ENCODE data around the gene BABAM2. TPM values are rescaled to one million over a fixed set of nuclear protein-coding genes. Genes with fewer than 3 reads are reported as not detected.
"Not testable (repeated sequence)": the region's sequence is repeated elsewhere in the genome, so short reads cannot be mapped to it uniquely, and the experiment has no call there.

Gene BABAM2
- total RNA-seq, 2 experiments from 2014 or later: 41.8 to 47.2 TPM

GRCh38 chr2:28101892-28102291 is 211.4 kb downstream of the BABAM2 start:
- H3K4me1 Mint-ChIP-seq (ENCODE audit: low read depth): no peaks in the 10 kb centered on the region
- H3K27ac Mint-ChIP-seq: no peak overlapping the region
- H3K4me3 Mint-ChIP-seq: no peak overlapping the region
- H3K27me3 Mint-ChIP-seq (ENCODE audit: low read depth): no peaks in the 10 kb centered on the region
- CTCF ChIA-PET: no interaction called here
- DNase-seq: no peak
- no peaks in the 10 kb centered on the region for H3K36me3 Mint-ChIP-seq (ENCODE audit: low read depth)
- intact Hi-C loops (cut with micrococcal nuclease): no loop called here
- H3K9me3 Mint-ChIP-seq: no peaks in the 10 kb centered on the region

- H3K4me1 Mint-ChIP-seq (ENCODE audit: low read depth): no peaks in the 10 kb centered on the region
- no peak overlapping the region for H3K27ac Mint-ChIP-seq
- H3K4me3 Mint-ChIP-seq: no peak overlapping the region
- no peak for DNase-seq
- H3K36me3 Mint-ChIP-seq (ENCODE audit: low read depth): no peaks in the 10 kb centered on the region
- intact Hi-C loops (cut with micrococcal nuclease): no loop called here
- CTCF ChIA-PET: no interaction called here
- H3K9me3 Mint-ChIP-seq: no peaks in the 10 kb centered on the region
- no peaks in the 10 kb centered on the region for H3K27me3 Mint-ChIP-seq (ENCODE audit: low read depth)
Measured at GRCh38 chr2:28102455-28102874, 211.9 kb downstream of the BABAM2 start.

- no peaks in the 10 kb centered on the region for H3K9me3 Mint-ChIP-seq
- H3K27ac Mint-ChIP-seq: no peak overlapping the region
- intact Hi-C loops (cut with micrococcal nuclease): no loop called here
- H3K4me3 Mint-ChIP-seq: no peak overlapping the region
- no peaks in the 10 kb centered on the region for H3K4me1 Mint-ChIP-seq (ENCODE audit: low read depth)
- H3K36me3 Mint-ChIP-seq (ENCODE audit: low read depth): no peaks in the 10 kb centered on the region
- CTCF ChIA-PET: no interaction called here
- no peak for DNase-seq
- H3K27me3 Mint-ChIP-seq (ENCODE audit: low read depth): no peaks in the 10 kb centered on the region
Measured at GRCh38 chr2:28103611-28104010, 213.1 kb downstream of the BABAM2 start.

DNA sequence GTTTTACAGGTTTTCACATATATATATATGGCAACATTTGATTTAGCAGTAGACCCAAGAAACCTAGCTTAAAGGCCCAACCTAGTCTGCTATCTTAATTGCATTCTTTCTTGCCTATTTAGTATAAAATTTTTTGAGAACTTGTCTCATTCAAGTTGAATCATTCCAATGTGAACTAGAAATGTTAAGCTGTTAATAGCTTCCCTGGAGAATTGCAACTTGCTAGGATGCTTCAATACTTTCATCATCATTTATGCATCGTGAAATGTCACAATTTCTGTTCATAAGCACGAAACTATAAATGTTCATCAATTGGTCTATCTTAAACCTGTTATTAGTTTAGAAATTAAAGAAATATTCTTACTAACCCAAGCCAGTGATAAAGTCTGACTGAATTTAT is 217.6 kb downstream of the BABAM2 start:
- intact Hi-C loops (cut with micrococcal nuclease): no loop called here
- DNase-seq: no peak
- Mint-ChIP-seq H3K9me3 (no peaks in the 10 kb centered on the region), H3K27me3 (ENCODE audit: low read depth) (no peaks in the 10 kb centered on the region), H3K4me1 (ENCODE audit: low read depth) (no peaks in the 10 kb centered on the region), H3K36me3 (ENCODE audit: low read depth) (no peaks in the 10 kb centered on the region), H3K27ac (no peak overlapping the region), H3K4me3 (no peak overlapping the region)
- CTCF ChIA-PET: no interaction called here

GRCh38 chr2:28113771-28114170 is 223.2 kb downstream of the BABAM2 start:
- H3K36me3 Mint-ChIP-seq (ENCODE audit: low read depth); DNase-seq; H3K9me3 Mint-ChIP-seq; H3K27me3 Mint-ChIP-seq (ENCODE audit: low read depth); H3K4me1 Mint-ChIP-seq (ENCODE audit: low read depth); H3K27ac Mint-ChIP-seq; intact Hi-C loops (cut with micrococcal nuclease); CTCF ChIA-PET; H3K4me3 Mint-ChIP-seq: not testable (repeated sequence)

DNA sequence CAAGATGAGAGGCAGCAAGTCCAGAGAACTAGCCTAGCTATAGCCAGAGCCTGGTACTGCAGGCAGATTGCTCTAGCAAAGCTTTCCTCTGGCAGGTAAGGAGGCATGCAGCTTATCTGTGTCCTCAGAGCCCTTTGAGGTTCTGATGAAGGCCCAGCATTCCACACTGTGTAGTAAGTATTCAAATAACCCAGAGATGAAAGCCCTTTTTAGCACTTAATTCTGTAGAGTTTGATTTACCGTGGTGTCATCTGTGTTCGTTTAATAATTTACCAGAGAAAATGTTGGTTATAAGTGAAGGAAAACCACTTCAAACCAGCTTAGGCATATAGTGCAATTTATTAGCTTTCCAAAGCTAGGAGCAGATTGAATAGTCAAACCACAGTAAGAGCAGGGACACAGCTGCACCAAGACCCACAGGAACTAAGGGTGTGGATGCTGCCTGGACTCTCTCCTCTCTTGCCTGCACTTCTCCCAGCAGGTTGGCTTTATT is 226.6 kb downstream of the BABAM2 start:
- Mint-ChIP-seq H3K27me3 (ENCODE audit: low read depth) (no peaks in the 10 kb centered on the region), H3K4me1 (ENCODE audit: low read depth) (no peaks in the 10 kb centered on the region), H3K9me3 (no peaks in the 10 kb centered on the region), H3K4me3 (no peak overlapping the region), H3K27ac (no peak overlapping the region), H3K36me3 (ENCODE audit: low read depth) (peaks cover 2% of the 10 kb centered on the region)
- DNase-seq: no peak
- CTCF ChIA-PET: no interaction called here
- intact Hi-C loops (cut with micrococcal nuclease): no loop called here

DNA sequence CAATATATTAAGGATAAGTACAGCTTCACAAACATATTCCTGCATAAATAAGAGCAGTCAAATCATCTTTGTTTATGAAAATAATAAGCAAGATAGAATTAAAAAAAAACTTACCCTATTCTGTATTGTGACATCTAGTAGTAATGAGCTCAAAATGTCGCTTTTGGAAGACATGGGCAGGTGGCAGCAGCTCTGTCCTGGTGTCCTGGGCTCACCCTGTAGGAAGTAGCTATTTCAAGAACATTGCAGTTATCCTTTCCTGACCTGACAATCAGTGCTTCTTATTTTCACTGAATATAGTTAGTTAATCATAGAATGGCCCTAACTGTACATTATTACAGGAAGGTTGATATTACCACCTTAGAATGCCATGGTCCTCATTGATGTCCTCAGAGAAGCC is 229.1 kb downstream of the BABAM2 start:
- no peak overlapping the region for H3K27ac Mint-ChIP-seq
- DNase-seq: no peak
- H3K4me1 Mint-ChIP-seq (ENCODE audit: low read depth): no peaks in the 10 kb centered on the region
- intact Hi-C loops (cut with micrococcal nuclease): no loop called here
- CTCF ChIA-PET: interaction anchor here (0.6 to 0.7 kb wide), 2 partner anchors 454 to 1496 kb away, joined by 3 read pairs; no protein-coding TSS in a partner anchor
- no peaks in the 10 kb centered on the region for H3K9me3 Mint-ChIP-seq
- no peaks in the 10 kb centered on the region for H3K27me3 Mint-ChIP-seq (ENCODE audit: low read depth)
- no peak overlapping the region for H3K4me3 Mint-ChIP-seq
- H3K36me3 Mint-ChIP-seq (ENCODE audit: low read depth): peaks cover 2% of the 10 kb centered on the region

- DNase-seq: no peak
- peaks cover 2% of the 10 kb centered on the region for H3K9me3 Mint-ChIP-seq
- H3K36me3 Mint-ChIP-seq (ENCODE audit: low read depth): peaks cover 5% of the 10 kb centered on the region
- no peaks in the 10 kb centered on the region for H3K27me3 Mint-ChIP-seq (ENCODE audit: low read depth)
- H3K27ac Mint-ChIP-seq: no peak overlapping the region
- H3K4me1 Mint-ChIP-seq (ENCODE audit: low read depth): no peaks in the 10 kb centered on the region
- intact Hi-C loops (cut with micrococcal nuclease): no loop called here
- no peak overlapping the region for H3K4me3 Mint-ChIP-seq
- CTCF ChIA-PET: interaction anchor here (0.6 kb wide), 1 partner anchor 32 kb away, joined by 5 read pairs; no protein-coding TSS in a partner anchor
Measured at GRCh38 chr2:28128281-28128950, 237.9 kb downstream of the BABAM2 start.

DNA sequence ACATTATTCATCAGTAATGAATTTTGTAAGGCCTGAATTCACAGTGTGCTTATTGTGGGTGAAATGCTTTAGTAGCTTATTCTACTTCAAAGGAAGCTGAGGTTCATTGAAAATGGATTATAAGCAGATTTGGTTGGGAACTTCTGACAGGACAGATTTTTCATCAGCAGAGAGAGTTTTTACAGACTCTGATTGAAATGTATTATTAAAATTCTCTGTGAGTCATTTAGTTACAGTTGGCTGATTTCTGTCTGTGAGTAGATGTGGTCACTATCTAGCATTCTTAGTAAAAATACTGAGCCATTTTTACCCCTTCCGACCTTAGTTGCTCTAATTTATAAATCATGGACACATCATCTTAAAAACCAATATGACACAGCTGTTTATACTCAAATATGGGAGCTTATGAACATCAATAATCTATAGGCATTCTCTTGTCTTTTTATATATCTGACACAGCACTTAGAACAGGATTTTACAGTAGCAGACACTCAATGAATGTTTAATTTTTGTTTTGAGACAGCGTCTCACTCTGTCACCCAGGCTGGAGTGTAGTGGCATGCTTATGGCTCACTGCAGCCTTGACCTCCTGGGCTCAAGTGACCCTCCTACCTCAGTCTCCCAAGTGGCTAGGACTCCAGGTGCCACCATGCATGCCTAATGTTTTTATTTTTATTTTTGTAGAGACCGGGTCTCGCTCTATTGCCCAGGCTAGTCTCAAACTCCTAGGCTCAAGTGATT is 239.6 kb downstream of the BABAM2 start:
- Mint-ChIP-seq H3K36me3 (ENCODE audit: low read depth) (peaks cover 5% of the 10 kb centered on the region), H3K27ac (no peak overlapping the region), H3K27me3 (ENCODE audit: low read depth) (no peaks in the 10 kb centered on the region), H3K4me1 (ENCODE audit: low read depth) (peaks cover 10% of the 10 kb centered on the region), H3K9me3 (peaks cover 2% of the 10 kb centered on the region), H3K4me3 (no peak overlapping the region)
- CTCF ChIA-PET: interaction anchor here (0.7 kb wide), 1 partner anchor 180 kb away, joined by 3 read pairs; no protein-coding TSS in a partner anchor
- no peak for DNase-seq
- intact Hi-C loops (cut with micrococcal nuclease): no loop called here

GRCh38 chr2:28133778-28134177 is 243.2 kb downstream of the BABAM2 start:
- Mint-ChIP-seq H3K4me3 (no peak overlapping the region), H3K27ac (no peak overlapping the region), H3K9me3 (no peaks in the 10 kb centered on the region), H3K4me1 (ENCODE audit: low read depth) (peaks cover 10% of the 10 kb centered on the region), H3K27me3 (ENCODE audit: low read depth) (no peaks in the 10 kb centered on the region), H3K36me3 (ENCODE audit: low read depth) (peaks cover 3% of the 10 kb centered on the region)
- intact Hi-C loops (cut with micrococcal nuclease): no loop called here
- DNase-seq: no peak
- CTCF ChIA-PET: interaction anchor here (0.7 kb wide), 1 partner anchor 174 kb away, joined by 3 read pairs; no protein-coding TSS in a partner anchor

DNA sequence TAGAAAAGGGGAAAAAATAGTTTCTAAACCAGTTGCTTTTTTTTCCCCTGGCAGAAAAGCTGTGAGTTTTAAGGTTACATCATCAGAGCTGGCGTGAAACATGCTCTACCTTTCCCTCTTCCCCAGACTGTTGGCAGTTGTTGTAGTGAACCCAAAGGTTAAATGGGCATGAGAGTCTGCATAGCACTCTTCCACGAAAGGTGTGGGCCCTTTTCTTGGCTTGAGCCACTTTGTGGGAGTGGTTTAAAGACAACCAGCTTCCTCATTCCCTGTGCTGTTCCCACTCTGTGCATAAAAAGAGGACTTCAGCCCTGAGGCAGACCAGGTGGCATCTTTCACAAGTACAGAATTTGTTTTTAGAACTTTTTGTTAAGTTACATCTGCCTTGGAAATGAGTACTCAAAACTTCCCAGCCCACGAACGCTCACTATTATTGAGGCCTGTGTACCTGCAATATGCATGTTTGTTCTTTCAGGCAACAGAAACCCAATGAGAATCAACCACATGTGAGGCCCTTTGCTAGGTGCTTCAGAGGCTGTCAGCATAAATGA is 243.8 kb downstream of the BABAM2 start:
- H3K9me3 Mint-ChIP-seq: no peaks in the 10 kb centered on the region
- peaks cover 3% of the 10 kb centered on the region for H3K36me3 Mint-ChIP-seq (ENCODE audit: low read depth)
- DNase-seq: peak; percentile 12
- intact Hi-C loops (cut with micrococcal nuclease): no loop called here
- CTCF ChIA-PET: no interaction called here
- peaks cover 10% of the 10 kb centered on the region for H3K4me1 Mint-ChIP-seq (ENCODE audit: low read depth)
- H3K27ac Mint-ChIP-seq: no peak overlapping the region
- H3K4me3 Mint-ChIP-seq: no peak overlapping the region
- no peaks in the 10 kb centered on the region for H3K27me3 Mint-ChIP-seq (ENCODE audit: low read depth)

- Mint-ChIP-seq H3K4me1 (ENCODE audit: low read depth) (peaks cover 10% of the 10 kb centered on the region), H3K9me3 (no peaks in the 10 kb centered on the region), H3K4me3 (no peak overlapping the region), H3K27ac (no peak overlapping the region), H3K27me3 (ENCODE audit: low read depth) (no peaks in the 10 kb centered on the region), H3K36me3 (ENCODE audit: low read depth) (peaks cover 3% of the 10 kb centered on the region)
- CTCF ChIA-PET: no interaction called here
- intact Hi-C loops (cut with micrococcal nuclease): no loop called here
- DNase-seq: no peak
Measured at GRCh38 chr2:28134857-28135256, 244.3 kb downstream of the BABAM2 start.
